ENCODE measurements around the gene OSMR.

- TF ChIP-seq POLR2A (IDR thresholded peaks at IDR 0.05) = no peak
- no peak for TF ChIP-seq CTCF (IDR thresholded peaks at IDR 0.05)
These were observed 14.7 kb upstream of the OSMR start for GRCh38 chr5:38831117-38831516.

Measured in tibial nerve (tissue), 3 donors.